HPDE6-E6E7 (cell line): ENCODE data around the gene PPP3R2.

Source experiments
- DNase-seq: peaks from one replicate; pipeline ENCODE4 v3.0.0; 2011; ENCODE audit warnings: missing footprints; ENCODE audit errors: extremely low spot score

PPP3R2 gene

GRCh38 chr9:101594796-101595195 lies at the start of gene PPP3R2:
TSS of gene PPP3R2 (minus strand) at chr9:101594969. CDS start at chr9:101594921, 48 bp downstream.
- no peak for DNase-seq

- no peak for DNase-seq
Observed at GRCh38 chr9:101639785-101640665, 45.3 kb upstream of the PPP3R2 start.

GRCh38 chr9:101639311-101639710 lies 44.5 kb upstream of the PPP3R2 start:
- DNase-seq = no peak

- no peak for DNase-seq
Observed at GRCh38 chr9:101636247-101636646, 41.5 kb upstream of the PPP3R2 start.

GRCh38 chr9:101635473-101635872 lies 40.7 kb upstream of the PPP3R2 start:
- no peak for DNase-seq

- no peak for DNase-seq
Observed at GRCh38 chr9:101634741-101635409, 40.1 kb upstream of the PPP3R2 start.

- DNase-seq = no peak
Observed at GRCh38 chr9:101632611-101633010, 37.8 kb upstream of the PPP3R2 start.

GRCh38 chr9:101631892-101632291 lies 37.1 kb upstream of the PPP3R2 start:
- DNase-seq = no peak

GRCh38 chr9:101629636-101630035 lies 34.9 kb upstream of the PPP3R2 start:
- DNase-seq = no peak

- DNase-seq = no peak
Observed at GRCh38 chr9:101628173-101628572, 33.4 kb upstream of the PPP3R2 start.

GRCh38 chr9:101626295-101626694 lies 31.5 kb upstream of the PPP3R2 start:
- DNase-seq = no peak

- DNase-seq = no peak
Observed at GRCh38 chr9:101625876-101626275, 31.1 kb upstream of the PPP3R2 start.

- no peak for DNase-seq
Observed at GRCh38 chr9:101620452-101620851, 25.7 kb upstream of the PPP3R2 start.

- no peak for DNase-seq
Observed at GRCh38 chr9:101618698-101619097, 23.9 kb upstream of the PPP3R2 start.

- DNase-seq = no peak
Observed at GRCh38 chr9:101605547-101605946, 10.8 kb upstream of the PPP3R2 start.

GRCh38 chr9:101604296-101604695 lies 9.5 kb upstream of the PPP3R2 start:
- no peak for DNase-seq

- peak; percentile 32 for DNase-seq
Observed at GRCh38 chr9:101601904-101602765, 7.4 kb upstream of the PPP3R2 start.

GRCh38 chr9:101593345-101593744 lies 1.4 kb downstream of the PPP3R2 start:
- DNase-seq = no peak

- DNase-seq = no peak
Observed at GRCh38 chr9:101592788-101593187, 2.0 kb downstream of the PPP3R2 start.

GRCh38 chr9:101591787-101592446 lies 2.9 kb downstream of the PPP3R2 start:
- DNase-seq = no peak

- DNase-seq = no peak
Observed at GRCh38 chr9:101590901-101591300, 3.9 kb downstream of the PPP3R2 start.

GRCh38 chr9:101590074-101590473 lies 4.7 kb downstream of the PPP3R2 start:
- DNase-seq = peak; percentile 29
